Activated T-cell treated with anti-CD3 and anti-CD28 coated beads, Interleukin-2, amount 50 U/mL, for 24 hours (primary cell): Measurements from ENCODE around the gene RPH3AL.

Experiments
- DNase-seq: peaks from one replicate; pipeline ENCODE4 v3.0.0-alpha.2; 2020
- H3K27ac Mint-ChIP-seq: 2 replicates; pipeline ENCODE4 v1.8.0; 2020; ENCODE audit warnings: mild to moderate bottlenecking, mixed read lengths
- H3K27me3 Mint-ChIP-seq: 2 replicates; pipeline ENCODE4 v1.8.0; 2020; ENCODE audit warnings: mixed read lengths
- H3K36me3 Mint-ChIP-seq: 2 replicates; pipeline ENCODE4 v1.8.0; 2020; ENCODE audit warnings: low read depth, mixed read lengths
- H3K4me1 Mint-ChIP-seq: 2 replicates; pipeline ENCODE4 v1.8.0; 2020; ENCODE audit warnings: low read depth, mixed read lengths
- H3K4me3 Mint-ChIP-seq: 2 replicates; pipeline ENCODE4 v1.8.0; 2020; ENCODE audit warnings: mild to moderate bottlenecking, moderate library complexity, mixed read lengths
- H3K9me3 Mint-ChIP-seq: 2 replicates; pipeline ENCODE4 v1.8.0; 2020; ENCODE audit warnings: mixed read lengths

RPH3AL gene

DNA sequence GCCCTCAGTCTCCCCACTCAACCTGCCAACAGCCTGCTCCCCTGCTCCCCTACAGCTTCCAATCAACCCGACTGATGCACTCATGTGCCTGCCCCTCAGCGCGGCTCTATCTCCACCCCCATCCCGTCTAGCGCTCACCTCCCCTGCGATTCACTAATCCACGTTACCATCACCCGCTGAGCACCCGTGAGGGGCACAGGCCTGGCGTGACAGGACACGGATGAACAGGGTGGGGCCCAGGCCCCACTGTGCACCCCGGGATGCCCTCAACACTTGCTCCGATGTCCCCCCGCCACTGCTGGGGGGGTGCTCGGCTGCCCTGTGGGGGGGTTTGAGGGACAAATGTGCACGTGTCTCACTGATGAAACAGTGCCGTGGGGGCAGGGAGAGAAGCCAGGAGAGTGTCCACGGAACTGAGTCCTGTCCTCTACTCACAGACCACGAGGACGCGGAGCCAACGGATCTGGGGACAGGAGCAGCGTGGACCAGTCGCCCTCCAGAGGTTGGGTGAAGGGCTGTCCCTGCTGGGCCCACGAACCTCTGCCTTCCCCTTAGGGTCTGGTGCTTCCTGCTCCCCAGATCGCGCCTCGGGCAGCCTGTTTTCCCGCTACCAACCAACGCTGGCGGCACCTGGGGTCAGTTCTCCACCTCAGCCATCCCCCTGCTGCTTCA lies 66.7 kb downstream of the RPH3AL start:
- DNase-seq, result no peak
- Mint-ChIP-seq H3K4me1 (no peaks in the 10 kb centered on the region), H3K36me3 (no peaks in the 10 kb centered on the region), H3K27ac (no peak overlapping the region), H3K4me3 (no peak overlapping the region), H3K9me3 (no peaks in the 10 kb centered on the region), H3K27me3 (no peaks in the 10 kb centered on the region)

DNA sequence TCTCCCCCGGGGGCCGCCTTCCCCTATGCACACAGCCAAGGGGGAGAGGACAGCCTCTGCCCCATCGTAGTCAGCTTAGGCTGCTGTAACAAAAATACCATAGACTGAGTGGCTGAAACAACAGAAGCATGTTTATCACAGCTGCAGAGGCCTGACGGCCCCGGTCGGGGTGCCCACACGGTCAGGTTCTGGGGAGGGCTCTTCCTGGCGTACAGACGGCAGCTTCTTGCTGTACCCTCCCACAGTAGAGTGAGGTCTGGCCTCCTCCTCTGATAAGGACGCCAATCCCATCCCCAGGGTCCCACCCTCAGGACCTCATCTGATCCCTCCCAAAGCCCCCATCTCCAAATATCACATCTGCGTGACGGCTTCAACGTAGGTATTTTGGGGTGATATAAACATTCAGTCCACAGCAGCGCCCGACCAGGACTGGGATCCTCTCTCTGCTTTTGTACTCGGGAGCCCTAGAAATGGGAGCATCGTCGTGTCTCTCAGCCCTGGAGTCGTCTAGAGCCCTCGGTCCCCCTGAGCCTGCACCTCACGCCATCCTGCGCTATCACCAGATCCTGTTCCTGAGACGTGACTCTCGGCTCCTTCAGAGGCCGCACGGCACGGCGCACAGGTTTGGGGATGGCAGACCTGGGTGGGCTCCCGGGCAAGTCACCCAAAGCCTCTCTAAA lies 67.8 kb downstream of the RPH3AL start:
- Mint-ChIP-seq H3K36me3 (no peaks in the 10 kb centered on the region), H3K4me3 (no peak overlapping the region), H3K27ac (no peak overlapping the region), H3K27me3 (no peaks in the 10 kb centered on the region), H3K4me1 (no peaks in the 10 kb centered on the region), H3K9me3 (no peaks in the 10 kb centered on the region)
- DNase-seq, result no peak

GRCh38 chr17:283911-284675 lies 68.5 kb downstream of the RPH3AL start:
- Mint-ChIP-seq H3K27me3 (no peaks in the 10 kb centered on the region), H3K4me3 (no peak overlapping the region), H3K4me1 (no peaks in the 10 kb centered on the region), H3K9me3 (no peaks in the 10 kb centered on the region), H3K36me3 (no peaks in the 10 kb centered on the region), H3K27ac (no peak overlapping the region)
- no peak for DNase-seq

- Mint-ChIP-seq H3K4me3 (no peak overlapping the region), H3K27ac (no peak overlapping the region), H3K36me3 (no peaks in the 10 kb centered on the region), H3K4me1 (no peaks in the 10 kb centered on the region), H3K9me3 (no peaks in the 10 kb centered on the region), H3K27me3 (no peaks in the 10 kb centered on the region)
- DNase-seq, result no peak
Measured at GRCh38 chr17:282912-283882, 69.4 kb downstream of the RPH3AL start.

- Mint-ChIP-seq H3K36me3 (no peaks in the 10 kb centered on the region), H3K9me3 (no peaks in the 10 kb centered on the region), H3K4me1 (no peaks in the 10 kb centered on the region), H3K27me3 (no peaks in the 10 kb centered on the region), H3K27ac (no peak overlapping the region), H3K4me3 (no peak overlapping the region)
- no peak for DNase-seq
Measured at GRCh38 chr17:282000-282911, 70.4 kb downstream of the RPH3AL start.

DNA sequence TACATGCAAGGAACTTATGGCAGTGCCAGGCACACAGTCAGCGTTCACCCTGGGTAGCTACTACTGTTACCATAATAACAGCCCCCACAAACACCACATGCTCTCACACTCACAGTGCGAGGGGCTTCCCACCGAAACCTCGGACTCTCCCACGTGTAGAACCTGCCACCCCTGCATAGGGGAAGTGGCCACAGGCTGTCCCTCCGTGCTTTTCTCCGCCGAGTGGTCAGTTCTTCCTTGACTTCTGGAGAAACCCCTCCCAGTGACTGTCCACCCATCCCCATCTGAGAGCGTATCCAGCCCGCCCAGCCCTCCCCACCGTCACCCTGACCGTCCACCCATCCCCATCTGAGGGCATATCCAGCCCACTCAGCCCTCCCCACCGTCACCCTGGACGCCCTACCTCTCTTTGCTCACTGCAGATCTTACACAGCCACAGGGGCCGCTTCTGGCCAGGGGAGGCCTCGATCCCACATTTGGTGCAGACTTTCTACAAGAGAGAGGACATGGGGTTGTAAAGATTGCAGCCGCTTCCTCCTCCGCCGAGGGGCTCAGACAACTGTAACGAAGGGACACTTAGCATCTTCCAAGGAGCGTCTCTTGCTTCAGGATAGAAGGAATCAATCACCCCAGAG lies 71.1 kb downstream of the RPH3AL start:
- no peaks in the 10 kb centered on the region for H3K9me3 Mint-ChIP-seq
- H3K27ac Mint-ChIP-seq, result no peak overlapping the region
- DNase-seq, result no peak
- no peaks in the 10 kb centered on the region for H3K4me1 Mint-ChIP-seq
- no peaks in the 10 kb centered on the region for H3K36me3 Mint-ChIP-seq
- no peaks in the 10 kb centered on the region for H3K27me3 Mint-ChIP-seq
- no peak overlapping the region for H3K4me3 Mint-ChIP-seq

GRCh38 chr17:280901-281300 lies 71.7 kb downstream of the RPH3AL start:
- DNase-seq, result no peak

DNA sequence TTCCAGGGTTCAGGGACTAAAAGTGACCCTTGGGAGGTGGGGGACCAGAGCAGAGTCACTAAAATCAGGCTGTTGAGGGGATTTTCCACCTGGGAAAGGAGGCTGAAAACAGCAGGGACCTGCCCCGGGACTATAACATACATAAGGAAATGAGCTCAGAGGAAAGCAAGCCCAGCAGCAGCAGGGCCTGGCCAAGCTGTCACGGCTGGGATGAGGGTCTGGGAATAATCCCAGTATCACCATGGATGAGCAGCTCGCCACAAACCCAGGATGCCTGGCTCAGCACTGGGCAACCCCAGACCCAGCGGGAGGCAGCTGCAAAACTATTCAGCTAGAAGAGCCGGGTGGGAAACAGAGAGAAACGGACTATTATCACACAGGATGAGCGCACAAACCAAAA lies 72.4 kb downstream of the RPH3AL start:
- no peaks in the 10 kb centered on the region for H3K9me3 Mint-ChIP-seq
- H3K27ac Mint-ChIP-seq, result no peak overlapping the region
- H3K4me1 Mint-ChIP-seq, result no peaks in the 10 kb centered on the region
- no peak overlapping the region for H3K4me3 Mint-ChIP-seq
- H3K27me3 Mint-ChIP-seq, result no peaks in the 10 kb centered on the region
- no peaks in the 10 kb centered on the region for H3K36me3 Mint-ChIP-seq
- DNase-seq, result no peak

More at GRCh38 chr17:280901-281300, 71.7 kb downstream of the RPH3AL start:
- Mint-ChIP-seq H3K4me3 (no peak overlapping the region), H3K27ac (no peak overlapping the region), H3K27me3 (no peaks in the 10 kb centered on the region), H3K9me3 (no peaks in the 10 kb centered on the region), H3K36me3 (no peaks in the 10 kb centered on the region), H3K4me1 (no peaks in the 10 kb centered on the region)

DNA sequence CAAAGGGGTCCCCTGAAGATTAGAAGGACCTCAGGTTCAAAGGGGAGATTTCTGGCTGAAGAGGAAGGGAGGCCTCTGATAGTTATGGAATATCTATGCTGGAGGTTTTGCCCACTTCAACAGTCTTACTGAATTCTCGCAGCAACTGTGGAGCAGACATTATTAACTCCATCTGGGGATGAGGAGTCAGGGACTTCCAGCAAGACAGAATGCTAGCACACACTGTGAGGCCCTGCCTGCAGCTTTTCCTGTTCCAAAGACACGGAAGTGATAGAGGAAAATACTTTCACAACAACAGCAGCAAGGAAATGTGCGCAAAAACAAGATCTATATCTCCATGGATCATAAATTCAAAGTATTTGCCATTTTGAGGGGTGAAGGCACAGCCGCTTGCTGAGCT lies 72.8 kb downstream of the RPH3AL start:
- Mint-ChIP-seq H3K4me1 (no peaks in the 10 kb centered on the region), H3K4me3 (no peak overlapping the region), H3K27ac (no peak overlapping the region), H3K36me3 (no peaks in the 10 kb centered on the region), H3K9me3 (no peaks in the 10 kb centered on the region), H3K27me3 (no peaks in the 10 kb centered on the region)
- no peak for DNase-seq

GRCh38 chr17:279331-279730 lies 73.3 kb downstream of the RPH3AL start:
- no peak overlapping the region for H3K27ac Mint-ChIP-seq
- DNase-seq, result no peak
- no peak overlapping the region for H3K4me3 Mint-ChIP-seq
- H3K27me3 Mint-ChIP-seq, result no peaks in the 10 kb centered on the region
- H3K9me3 Mint-ChIP-seq, result no peaks in the 10 kb centered on the region
- no peaks in the 10 kb centered on the region for H3K4me1 Mint-ChIP-seq
- H3K36me3 Mint-ChIP-seq, result no peaks in the 10 kb centered on the region

DNA sequence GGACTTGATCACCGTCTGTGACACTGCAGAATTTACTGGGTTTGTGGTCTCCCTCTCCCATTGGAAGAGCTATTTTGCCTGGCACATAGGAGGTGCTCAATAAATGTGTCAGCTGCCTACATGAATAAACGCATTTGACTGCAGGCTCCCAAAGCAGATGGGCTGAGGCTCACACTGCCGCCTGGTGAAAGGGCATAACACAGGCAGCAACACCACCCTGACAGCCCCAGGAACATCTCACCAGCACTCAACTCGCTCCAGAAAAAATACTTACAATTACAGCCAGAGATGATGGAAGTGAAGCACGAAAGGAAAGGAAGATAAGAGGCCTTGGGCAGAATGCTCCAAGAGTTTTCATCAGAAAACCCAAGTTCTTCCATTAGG lies 73.9 kb downstream of the RPH3AL start:
- Mint-ChIP-seq H3K36me3 (no peaks in the 10 kb centered on the region), H3K4me3 (no peak overlapping the region), H3K27ac (no peak overlapping the region), H3K9me3 (no peaks in the 10 kb centered on the region), H3K4me1 (no peaks in the 10 kb centered on the region), H3K27me3 (no peaks in the 10 kb centered on the region)
- DNase-seq, result no peak

DNA sequence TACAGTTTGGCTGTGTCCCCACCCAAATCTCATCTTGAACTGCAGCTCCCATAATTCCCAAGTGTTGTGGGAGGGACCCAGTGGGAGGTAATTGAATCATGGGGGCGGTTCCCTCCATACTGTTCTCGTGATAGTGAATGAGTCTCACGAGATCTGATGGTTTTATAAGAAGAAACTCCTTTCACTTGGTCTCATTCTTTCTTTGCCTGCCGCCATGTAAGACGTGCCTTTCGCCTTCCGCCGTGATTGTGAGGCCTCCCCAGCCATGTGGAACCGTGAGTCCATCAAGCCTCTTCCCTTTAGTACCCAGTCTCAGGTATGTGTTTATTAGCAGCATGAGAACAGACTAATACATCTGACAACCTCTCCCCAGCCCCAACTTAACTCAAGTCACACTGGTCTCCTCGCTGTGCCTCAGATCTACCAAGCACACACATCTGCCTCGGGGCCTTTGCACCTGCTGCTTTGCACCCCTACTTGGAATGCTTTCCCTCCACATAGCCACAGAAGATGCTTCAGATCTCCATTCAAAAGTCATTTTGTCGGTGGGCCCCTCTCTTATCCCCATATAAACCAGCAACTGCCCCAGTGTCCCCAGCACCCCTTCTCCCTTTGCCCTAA lies 74.4 kb downstream of the RPH3AL start:
- H3K27me3 Mint-ChIP-seq, result no peaks in the 10 kb centered on the region
- H3K4me3 Mint-ChIP-seq, result no peak overlapping the region
- H3K36me3 Mint-ChIP-seq, result no peaks in the 10 kb centered on the region
- H3K9me3 Mint-ChIP-seq, result no peaks in the 10 kb centered on the region
- H3K4me1 Mint-ChIP-seq, result no peaks in the 10 kb centered on the region
- no peak overlapping the region for H3K27ac Mint-ChIP-seq
- no peak for DNase-seq

DNA sequence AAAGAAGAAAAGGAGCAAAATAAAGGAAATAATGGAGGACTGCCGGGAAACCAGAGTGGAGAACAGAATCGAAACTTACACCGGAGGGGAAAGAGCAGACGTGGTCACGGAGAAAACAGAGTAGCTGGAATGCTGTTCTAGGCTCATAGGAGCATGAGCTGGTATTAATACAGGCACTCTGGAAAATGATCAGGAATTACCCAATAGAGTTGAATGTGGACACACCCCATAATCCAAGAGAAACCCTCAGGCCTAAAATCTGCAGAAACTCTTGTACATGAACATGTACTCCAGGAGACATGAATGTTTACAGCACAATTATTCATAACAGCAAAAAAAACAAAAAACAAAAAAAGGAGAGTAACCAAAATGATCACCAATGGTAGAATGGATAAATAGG lies 77.7 kb downstream of the RPH3AL start:
- H3K4me1 Mint-ChIP-seq, result no peaks in the 10 kb centered on the region
- DNase-seq, result no peak
- no peaks in the 10 kb centered on the region for H3K9me3 Mint-ChIP-seq
- H3K27ac Mint-ChIP-seq, result no peak overlapping the region
- no peaks in the 10 kb centered on the region for H3K36me3 Mint-ChIP-seq
- H3K4me3 Mint-ChIP-seq, result no peak overlapping the region
- no peaks in the 10 kb centered on the region for H3K27me3 Mint-ChIP-seq
